Measurements from ENCODE around the gene IRS1. TPM values are rescaled to one million over a fixed set of nuclear protein-coding genes. Genes with fewer than 3 reads are reported as not detected.

The IRS1 gene
- total RNA-seq, 4 donors from 2014 or later: 18.4 to 40.7 (median 28.1) TPM

GRCh38 chr2:226818930-226819329 is 19.3 kb upstream of the IRS1 start:
- DNase-seq (ENCODE audit: low spot score in 2 of 2): no peak
- 22% methylated on average over 3 of the region's 3 CpGs for whole genome bisulfite sequencing
- Histone ChIP-seq H3K27ac (no peak overlapping the region), H3K9me3 (no peaks in the 10 kb centered on the region), H3K36me3 (no peaks in the 10 kb centered on the region), H3K27me3 (no peaks in the 10 kb centered on the region), H3K4me1 (no peaks in the 10 kb centered on the region), H3K4me3 (no peak overlapping the region)
- TF ChIP-seq CTCF (IDR thresholded peaks at IDR 0.05): no peak
- no peak for TF ChIP-seq POLR2AphosphoS5 (IDR thresholded peaks at IDR 0.05)
- no peak for TF ChIP-seq POLR2A (IDR thresholded peaks at IDR 0.05)
- TF ChIP-seq EP300 (IDR thresholded peaks at IDR 0.05): no peak

- no peaks in the 10 kb centered on the region for H3K27me3 ChIP-seq
- TF ChIP-seq EP300 (IDR thresholded peaks at IDR 0.05): no peak
- no peaks in the 10 kb centered on the region for H3K36me3 ChIP-seq
- H3K27ac ChIP-seq: no peak overlapping the region
- 100% methylated on average over 1 of the region's 1 CpG for WGBS
- no peak overlapping the region for H3K4me3 ChIP-seq
- H3K4me1 ChIP-seq: no peaks in the 10 kb centered on the region
- H3K9me3 ChIP-seq: no peaks in the 10 kb centered on the region
- no peak for DNase-seq (ENCODE audit: low spot score in 2 of 2)
These were observed 13.6 kb upstream of the IRS1 start for GRCh38 chr2:226813148-226813701.

- Histone ChIP-seq H3K27ac (no peak overlapping the region), H3K27me3 (no peaks in the 10 kb centered on the region), H3K4me1 (peaks cover 33% of the 10 kb centered on the region), H3K4me3 (no peak overlapping the region), H3K36me3 (no peaks in the 10 kb centered on the region), H3K9me3 (no peaks in the 10 kb centered on the region)
- TF ChIP-seq EP300 (IDR thresholded peaks at IDR 0.05) (no peak), CTCF (IDR thresholded peaks at IDR 0.05) (no peak)
- 80% methylated on average over 1 of the region's 1 CpG for WGBS
- DNase-seq (ENCODE audit: low spot score in 2 of 2): no peak
These were observed 3.8 kb upstream of the IRS1 start for GRCh38 chr2:226803410-226803809.

GRCh38 chr2:226802573-226802972 is 3.0 kb upstream of the IRS1 start:
- Histone ChIP-seq H3K36me3 (no peaks in the 10 kb centered on the region), H3K4me1 (peaks cover 38% of the 10 kb centered on the region), H3K9me3 (no peaks in the 10 kb centered on the region), H3K27ac (no peak overlapping the region), H3K4me3 (no peak overlapping the region), H3K27me3 (no peaks in the 10 kb centered on the region)
- no peak for DNase-seq (ENCODE audit: low spot score in 2 of 2)
- TF ChIP-seq CTCF (IDR thresholded peaks at IDR 0.05): peak; percentile 60 to 64
- TF ChIP-seq POLR2A (IDR thresholded peaks at IDR 0.05): no peak
- WGBS: 1% methylated on average over 4 of the region's 4 CpGs

GRCh38 chr2:226800941-226801784 is 1.5 kb upstream of the IRS1 start:
- H3K27me3 ChIP-seq: no peaks in the 10 kb centered on the region
- 16% methylated on average over 33 of the region's 33 CpGs for WGBS
- H3K4me1 ChIP-seq: peaks cover 45% of the 10 kb centered on the region
- no peak for TF ChIP-seq POLR2A (IDR thresholded peaks at IDR 0.05)
- no peak for TF ChIP-seq CTCF (IDR thresholded peaks at IDR 0.05)
- TF ChIP-seq EP300 (IDR thresholded peaks at IDR 0.05): no peak
- TF ChIP-seq POLR2AphosphoS5 (IDR thresholded peaks at IDR 0.05): no peak
- H3K9me3 ChIP-seq: no peaks in the 10 kb centered on the region
- peak overlapping the region; percentile 68 for H3K4me3 ChIP-seq
- H3K27ac ChIP-seq: peak overlapping the region; percentile 86
- DNase-seq (ENCODE audit: low spot score in 2 of 2): peak; percentile 74 to 82
- H3K36me3 ChIP-seq: no peaks in the 10 kb centered on the region
